ENCODE measurements around the gene WWOX.

WWOX gene

GRCh38 chr16:78122774-78123315, 23.4 kb downstream of the WWOX start:
- DNase-seq = no peak

DNA sequence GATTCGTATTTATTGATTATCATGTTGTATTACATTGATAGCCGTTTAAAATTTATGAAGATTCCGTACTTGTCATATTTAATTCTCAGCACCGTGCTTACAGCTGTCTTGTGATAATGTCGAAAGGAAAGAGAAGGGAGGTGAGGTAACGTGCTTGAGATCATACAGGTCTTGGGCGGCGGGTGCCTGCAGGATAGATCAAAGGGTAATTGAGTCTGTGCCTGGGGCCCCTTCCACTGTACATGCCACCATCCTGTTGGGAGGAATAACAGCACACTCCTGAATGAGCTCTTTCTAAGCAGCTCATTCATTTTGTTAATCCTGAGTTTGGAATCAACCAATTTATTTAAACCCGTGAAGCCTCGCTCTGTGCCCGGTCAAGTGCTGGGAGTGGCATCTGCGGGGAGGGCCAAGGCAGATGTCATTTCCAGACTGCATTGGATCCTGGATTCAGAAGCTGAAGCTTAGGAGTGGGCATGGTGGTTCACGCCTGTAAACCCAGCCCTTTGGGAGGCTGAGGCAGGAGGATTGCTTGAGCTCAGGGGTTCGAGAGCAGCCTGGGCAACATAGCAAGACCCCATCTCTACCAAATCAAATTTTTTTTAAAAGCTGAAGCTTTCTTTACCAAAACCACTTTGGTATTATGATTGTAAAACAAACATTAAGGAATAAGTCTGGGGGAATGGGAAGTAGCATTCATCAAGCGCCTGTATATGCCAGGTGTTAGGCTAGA, 25.8 kb downstream of the WWOX start:
- H3K9me3 ChIP-seq (ENCODE audit: control insufficient read depth, low read length) = no peaks in the 10 kb centered on the region
- no peaks in the 10 kb centered on the region for H3K27me3 ChIP-seq (replicated peaks; ENCODE audit: control insufficient read depth, insufficient read depth, low read length, poor library complexity, severe bottlenecking)

More at GRCh38 chr16:78122774-78123315, 23.4 kb downstream of the WWOX start:
- H3K9me3 ChIP-seq (ENCODE audit: control insufficient read depth, low read length) = no peaks in the 10 kb centered on the region
- no peak overlapping the region for H3K27ac ChIP-seq (ENCODE audit: insufficient read depth, low read length, poor library complexity, severe bottlenecking)
- H3K36me3 ChIP-seq (ENCODE audit: control insufficient read depth, insufficient read depth, low read length) = peaks cover 13% of the 10 kb centered on the region
- no peaks in the 10 kb centered on the region for H3K4me1 ChIP-seq (ENCODE audit: control insufficient read depth, insufficient read depth, low read length, poor library complexity, severe bottlenecking)
- no peaks in the 10 kb centered on the region for H3K27me3 ChIP-seq (replicated peaks; ENCODE audit: control insufficient read depth, insufficient read depth, low read length, poor library complexity, severe bottlenecking)
- H3K4me3 ChIP-seq (ENCODE audit: insufficient read depth, low read depth, low read length, poor library complexity, severe bottlenecking) = no peak overlapping the region

GRCh38 chr16:78126662-78127061, 27.2 kb downstream of the WWOX start:
- DNase-seq = no peak
- H3K27ac ChIP-seq (ENCODE audit: insufficient read depth, low read length, poor library complexity, severe bottlenecking) = no peak overlapping the region
- no peak overlapping the region for H3K4me3 ChIP-seq (ENCODE audit: insufficient read depth, low read depth, low read length, poor library complexity, severe bottlenecking)
- H3K9me3 ChIP-seq (ENCODE audit: control insufficient read depth, low read length) = no peaks in the 10 kb centered on the region
- H3K27me3 ChIP-seq (replicated peaks; ENCODE audit: control insufficient read depth, insufficient read depth, low read length, poor library complexity, severe bottlenecking) = no peaks in the 10 kb centered on the region
- H3K36me3 ChIP-seq (ENCODE audit: control insufficient read depth, insufficient read depth, low read length) = no peaks in the 10 kb centered on the region
- no peaks in the 10 kb centered on the region for H3K4me1 ChIP-seq (ENCODE audit: control insufficient read depth, insufficient read depth, low read length, poor library complexity, severe bottlenecking)

More for the DNA sequence above, 25.8 kb downstream of the WWOX start:
- H3K36me3 ChIP-seq (ENCODE audit: control insufficient read depth, insufficient read depth, low read length) = no peaks in the 10 kb centered on the region
- DNase-seq = no peak
- no peak overlapping the region for H3K27ac ChIP-seq (ENCODE audit: insufficient read depth, low read length, poor library complexity, severe bottlenecking)
- H3K4me3 ChIP-seq (ENCODE audit: insufficient read depth, low read depth, low read length, poor library complexity, severe bottlenecking) = no peak overlapping the region
- no peaks in the 10 kb centered on the region for H3K4me1 ChIP-seq (ENCODE audit: control insufficient read depth, insufficient read depth, low read length, poor library complexity, severe bottlenecking)

DNA sequence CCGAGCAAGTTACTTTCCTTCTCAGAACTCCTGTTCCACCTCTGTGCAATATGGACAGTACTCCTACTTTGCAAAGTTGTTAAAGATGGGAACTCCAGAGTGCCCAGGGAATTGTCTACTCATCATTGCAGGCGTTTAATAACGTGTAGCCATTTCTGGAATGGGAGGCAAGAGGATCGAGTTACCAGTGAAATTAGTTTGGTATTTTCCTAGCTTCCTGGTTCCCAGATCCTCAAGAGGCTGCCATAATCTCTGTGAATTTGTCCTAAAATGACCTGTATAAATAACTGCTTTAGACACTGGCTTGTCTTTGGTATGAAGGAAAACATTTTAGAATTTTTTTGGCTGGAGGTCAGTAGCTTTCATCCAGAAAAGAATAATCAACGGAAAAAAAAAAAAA, 27.7 kb downstream of the WWOX start:
- H3K36me3 ChIP-seq (ENCODE audit: control insufficient read depth, insufficient read depth, low read length) = no peaks in the 10 kb centered on the region
- H3K9me3 ChIP-seq (ENCODE audit: control insufficient read depth, low read length) = no peaks in the 10 kb centered on the region
- H3K4me3 ChIP-seq (ENCODE audit: insufficient read depth, low read depth, low read length, poor library complexity, severe bottlenecking) = no peak overlapping the region
- no peaks in the 10 kb centered on the region for H3K27me3 ChIP-seq (replicated peaks; ENCODE audit: control insufficient read depth, insufficient read depth, low read length, poor library complexity, severe bottlenecking)
- DNase-seq = no peak
- no peaks in the 10 kb centered on the region for H3K4me1 ChIP-seq (ENCODE audit: control insufficient read depth, insufficient read depth, low read length, poor library complexity, severe bottlenecking)
- H3K27ac ChIP-seq (ENCODE audit: insufficient read depth, low read length, poor library complexity, severe bottlenecking) = no peak overlapping the region

- H3K27ac ChIP-seq (ENCODE audit: insufficient read depth, low read length, poor library complexity, severe bottlenecking) = no peak overlapping the region
These were observed 29.5 kb downstream of the WWOX start for GRCh38 chr16:78128913-78129312.

GRCh38 chr16:78129349-78129748, 29.9 kb downstream of the WWOX start:
- Histone ChIP-seq H3K4me1 (ENCODE audit: control insufficient read depth, insufficient read depth, low read length, poor library complexity, severe bottlenecking) (no peaks in the 10 kb centered on the region), H3K9me3 (ENCODE audit: control insufficient read depth, low read length) (no peaks in the 10 kb centered on the region), H3K27me3 (replicated peaks; ENCODE audit: control insufficient read depth, insufficient read depth, low read length, poor library complexity, severe bottlenecking) (no peaks in the 10 kb centered on the region), H3K27ac (ENCODE audit: insufficient read depth, low read length, poor library complexity, severe bottlenecking) (no peak overlapping the region), H3K36me3 (ENCODE audit: control insufficient read depth, insufficient read depth, low read length) (no peaks in the 10 kb centered on the region), H3K4me3 (ENCODE audit: insufficient read depth, low read depth, low read length, poor library complexity, severe bottlenecking) (no peak overlapping the region)
- DNase-seq = no peak

More at GRCh38 chr16:78128913-78129312, 29.5 kb downstream of the WWOX start:
- H3K27me3 ChIP-seq (replicated peaks; ENCODE audit: control insufficient read depth, insufficient read depth, low read length, poor library complexity, severe bottlenecking) = no peaks in the 10 kb centered on the region
- no peaks in the 10 kb centered on the region for H3K36me3 ChIP-seq (ENCODE audit: control insufficient read depth, insufficient read depth, low read length)
- no peaks in the 10 kb centered on the region for H3K9me3 ChIP-seq (ENCODE audit: control insufficient read depth, low read length)
- no peak overlapping the region for H3K4me3 ChIP-seq (ENCODE audit: insufficient read depth, low read depth, low read length, poor library complexity, severe bottlenecking)
- no peak for DNase-seq
- no peaks in the 10 kb centered on the region for H3K4me1 ChIP-seq (ENCODE audit: control insufficient read depth, insufficient read depth, low read length, poor library complexity, severe bottlenecking)

GRCh38 chr16:78130083-78130608, 30.7 kb downstream of the WWOX start:
- H3K27ac ChIP-seq (ENCODE audit: insufficient read depth, low read length, poor library complexity, severe bottlenecking) = no peak overlapping the region
- DNase-seq = no peak

GRCh38 chr16:78130950-78131349, 31.5 kb downstream of the WWOX start:
- Histone ChIP-seq H3K36me3 (ENCODE audit: control insufficient read depth, insufficient read depth, low read length) (no peaks in the 10 kb centered on the region), H3K27me3 (replicated peaks; ENCODE audit: control insufficient read depth, insufficient read depth, low read length, poor library complexity, severe bottlenecking) (no peaks in the 10 kb centered on the region), H3K4me1 (ENCODE audit: control insufficient read depth, insufficient read depth, low read length, poor library complexity, severe bottlenecking) (no peaks in the 10 kb centered on the region), H3K27ac (ENCODE audit: insufficient read depth, low read length, poor library complexity, severe bottlenecking) (no peak overlapping the region), H3K4me3 (ENCODE audit: insufficient read depth, low read depth, low read length, poor library complexity, severe bottlenecking) (no peak overlapping the region), H3K9me3 (ENCODE audit: control insufficient read depth, low read length) (no peaks in the 10 kb centered on the region)
- no peak for DNase-seq

More at GRCh38 chr16:78130083-78130608, 30.7 kb downstream of the WWOX start:
- no peaks in the 10 kb centered on the region for H3K36me3 ChIP-seq (ENCODE audit: control insufficient read depth, insufficient read depth, low read length)
- no peaks in the 10 kb centered on the region for H3K4me1 ChIP-seq (ENCODE audit: control insufficient read depth, insufficient read depth, low read length, poor library complexity, severe bottlenecking)
- no peaks in the 10 kb centered on the region for H3K27me3 ChIP-seq (replicated peaks; ENCODE audit: control insufficient read depth, insufficient read depth, low read length, poor library complexity, severe bottlenecking)
- no peaks in the 10 kb centered on the region for H3K9me3 ChIP-seq (ENCODE audit: control insufficient read depth, low read length)
- H3K4me3 ChIP-seq (ENCODE audit: insufficient read depth, low read depth, low read length, poor library complexity, severe bottlenecking) = no peak overlapping the region

DNA sequence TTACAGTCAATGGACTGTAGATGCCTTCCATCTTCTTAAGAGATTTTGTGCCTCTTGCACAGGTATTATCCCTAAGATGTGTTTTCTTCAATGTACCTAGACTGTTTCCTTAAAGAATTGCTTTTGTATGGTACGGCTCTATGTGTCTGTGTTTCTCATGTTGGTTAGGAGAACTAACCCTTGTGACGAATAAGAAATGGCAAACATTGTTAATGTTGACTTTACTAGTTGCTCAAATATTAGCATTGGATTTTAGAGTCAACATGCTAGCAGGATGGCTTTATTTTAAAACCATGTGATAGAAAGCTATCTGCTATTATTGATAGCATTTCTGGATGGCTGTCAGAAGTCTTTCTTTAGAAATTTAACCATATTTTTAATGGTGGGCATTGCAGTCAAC, 34.5 kb downstream of the WWOX start:
- Histone ChIP-seq H3K36me3 (ENCODE audit: control insufficient read depth, insufficient read depth, low read length) (no peaks in the 10 kb centered on the region), H3K4me3 (ENCODE audit: insufficient read depth, low read depth, low read length, poor library complexity, severe bottlenecking) (no peak overlapping the region), H3K4me1 (ENCODE audit: control insufficient read depth, insufficient read depth, low read length, poor library complexity, severe bottlenecking) (no peaks in the 10 kb centered on the region), H3K27me3 (replicated peaks; ENCODE audit: control insufficient read depth, insufficient read depth, low read length, poor library complexity, severe bottlenecking) (no peaks in the 10 kb centered on the region), H3K9me3 (ENCODE audit: control insufficient read depth, low read length) (no peaks in the 10 kb centered on the region), H3K27ac (ENCODE audit: insufficient read depth, low read length, poor library complexity, severe bottlenecking) (no peak overlapping the region)
- no peak for DNase-seq

DNA sequence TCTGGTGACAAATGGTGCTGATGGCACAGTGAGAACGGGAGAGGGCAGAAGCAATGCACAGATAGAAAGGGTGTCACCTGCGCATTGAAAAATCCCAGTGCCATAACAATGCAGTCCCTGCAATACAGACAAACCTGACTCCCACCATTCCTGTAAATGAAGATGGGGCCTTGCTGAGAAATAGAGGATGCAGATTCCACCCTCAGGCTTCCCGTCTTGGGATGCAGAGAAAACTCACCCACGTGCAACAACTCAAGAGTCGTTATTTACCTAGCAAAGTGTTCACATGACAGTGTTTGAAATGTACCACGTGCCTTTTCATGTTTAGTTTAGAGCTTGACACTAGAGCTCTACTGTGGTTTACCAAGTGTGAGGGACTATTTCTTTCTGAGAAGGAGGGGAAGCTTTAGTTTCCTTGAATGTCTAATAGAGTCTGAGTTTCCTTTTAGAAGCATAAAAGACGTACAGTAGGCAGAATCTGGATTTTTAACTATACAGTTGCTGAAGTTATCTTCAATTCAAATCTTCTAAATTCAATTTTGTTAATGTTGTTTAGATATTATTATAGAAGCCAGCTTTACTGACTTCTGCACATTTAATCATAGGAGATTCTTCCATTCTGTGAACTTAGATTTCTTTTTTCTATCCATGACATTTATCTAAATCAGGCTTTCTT, 35.6 kb downstream of the WWOX start:
- Histone ChIP-seq H3K4me3 (ENCODE audit: insufficient read depth, low read depth, low read length, poor library complexity, severe bottlenecking) (no peak overlapping the region), H3K9me3 (ENCODE audit: control insufficient read depth, low read length) (no peaks in the 10 kb centered on the region)
- DNase-seq = no peak

More for the DNA sequence above, 35.6 kb downstream of the WWOX start:
- H3K27ac ChIP-seq (ENCODE audit: insufficient read depth, low read length, poor library complexity, severe bottlenecking) = no peak overlapping the region
- H3K36me3 ChIP-seq (ENCODE audit: control insufficient read depth, insufficient read depth, low read length) = no peaks in the 10 kb centered on the region
- no peaks in the 10 kb centered on the region for H3K27me3 ChIP-seq (replicated peaks; ENCODE audit: control insufficient read depth, insufficient read depth, low read length, poor library complexity, severe bottlenecking)
- H3K4me1 ChIP-seq (ENCODE audit: control insufficient read depth, insufficient read depth, low read length, poor library complexity, severe bottlenecking) = no peaks in the 10 kb centered on the region
